GM10266 (cell line): ENCODE data around the gene CEP95.

Source experiments
- DNase-seq: peaks from one replicate; pipeline ENCODE4 v3.0.0; 2012; ENCODE audit errors: extremely low spot score
- CTCF ChIP-seq: IDR thresholded peaks from 2 replicates; pipeline ENCODE4 v1.5.1; 2012; ENCODE audit warnings: mild to moderate bottlenecking, low read depth; ENCODE audit not compliant: control insufficient read depth, insufficient read depth; ENCODE audit errors: missing control alignments

Gene CEP95

GRCh38 chr17:64547319-64547718 is 40.5 kb downstream of the CEP95 start:
- no peak for DNase-seq
- no peak for TF ChIP-seq CTCF

- no peak for DNase-seq
- TF ChIP-seq CTCF = no peak
These were observed 44.7 kb downstream of the CEP95 start for GRCh38 chr17:64551461-64551860.

- no peak for DNase-seq
- no peak for TF ChIP-seq CTCF
These were observed 47.4 kb downstream of the CEP95 start for GRCh38 chr17:64554028-64554637.

GRCh38 chr17:64555281-64555680 is 48.5 kb downstream of the CEP95 start:
- no peak for DNase-seq
- TF ChIP-seq CTCF = no peak

- TF ChIP-seq CTCF = no peak
- DNase-seq = no peak
These were observed 57.3 kb downstream of the CEP95 start for GRCh38 chr17:64564098-64564497.

GRCh38 chr17:64565563-64565962 is 58.8 kb downstream of the CEP95 start:
- no peak for TF ChIP-seq CTCF
- no peak for DNase-seq

GRCh38 chr17:64571746-64572145 is 65.0 kb downstream of the CEP95 start:
- DNase-seq = no peak
- TF ChIP-seq CTCF = no peak
